Measurements from ENCODE around the gene HMGCLL1. TPM values are rescaled to one million over a fixed set of nuclear protein-coding genes. Genes with fewer than 3 reads are reported as not detected.

The HMGCLL1 gene
- total RNA-seq, 1 experiment from 2014 or later, result not detected

DNA sequence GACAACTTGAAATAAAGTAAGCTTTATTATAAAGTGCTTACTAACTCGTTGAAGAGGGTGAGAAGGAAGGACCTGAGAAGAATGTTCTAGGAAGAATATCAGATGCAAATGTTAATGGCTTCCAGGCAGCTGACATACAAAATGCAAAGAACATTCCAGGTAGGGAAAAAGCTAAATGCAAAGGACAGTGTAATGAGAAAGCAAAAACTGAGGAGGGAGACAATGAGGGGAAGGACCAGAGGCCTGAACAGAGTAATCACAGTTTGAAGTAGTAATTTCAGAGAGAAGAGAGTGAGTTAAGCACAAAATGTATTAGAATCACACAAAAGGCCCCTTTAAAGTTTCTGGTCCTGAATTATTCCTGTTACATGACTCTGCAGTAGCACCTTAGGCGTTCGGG is 81.3 kb downstream of the HMGCLL1 start:
- H3K4me3 ChIP-seq, result no peak overlapping the region

GRCh38 chr6:55496201-55496600 is 82.8 kb downstream of the HMGCLL1 start:
- no peaks in the 10 kb centered on the region for H3K9me3 ChIP-seq (replicated peaks)
- no peaks in the 10 kb centered on the region for H3K36me3 ChIP-seq
- no peak for DNase-seq
- no peak overlapping the region for H3K4me3 ChIP-seq
- H3K27ac ChIP-seq, result no peak overlapping the region
- H3K4me1 ChIP-seq, result no peaks in the 10 kb centered on the region
- H3K27me3 ChIP-seq, result no peaks in the 10 kb centered on the region

More for the DNA sequence above, 81.3 kb downstream of the HMGCLL1 start:
- Histone ChIP-seq H3K4me1 (no peaks in the 10 kb centered on the region), H3K27ac (no peak overlapping the region), H3K9me3 (replicated peaks) (no peaks in the 10 kb centered on the region), H3K27me3 (no peaks in the 10 kb centered on the region), H3K36me3 (no peaks in the 10 kb centered on the region)
- no peak for DNase-seq

DNA sequence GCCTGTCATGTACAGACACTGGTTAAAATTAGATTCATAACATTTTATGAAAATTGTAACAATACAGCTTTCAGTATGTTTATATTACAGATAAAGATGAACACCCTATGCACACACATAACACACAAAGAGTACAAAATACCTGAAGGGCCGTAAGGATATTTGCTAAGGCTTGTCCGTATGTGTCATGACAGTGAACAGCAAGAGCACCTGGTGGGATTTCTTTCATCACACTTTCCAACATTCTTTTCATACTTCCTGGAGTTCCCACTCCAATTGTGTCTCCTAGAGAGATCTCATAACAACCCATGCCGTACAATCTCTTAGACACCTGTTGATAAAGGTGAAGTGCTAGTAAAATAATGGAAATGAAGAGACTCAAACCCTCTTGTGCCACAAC is 83.7 kb downstream of the HMGCLL1 start:
- H3K4me3 ChIP-seq, result no peak overlapping the region
- no peaks in the 10 kb centered on the region for H3K9me3 ChIP-seq (replicated peaks)

GRCh38 chr6:55494411-55494810 is 84.6 kb downstream of the HMGCLL1 start:
- DNase-seq, result no peak
- Histone ChIP-seq H3K27me3 (no peaks in the 10 kb centered on the region), H3K4me1 (no peaks in the 10 kb centered on the region), H3K9me3 (replicated peaks) (no peaks in the 10 kb centered on the region), H3K4me3 (no peak overlapping the region), H3K36me3 (no peaks in the 10 kb centered on the region), H3K27ac (no peak overlapping the region)

More for the DNA sequence above, 83.7 kb downstream of the HMGCLL1 start:
- no peak for DNase-seq
- Histone ChIP-seq H3K4me1 (no peaks in the 10 kb centered on the region), H3K36me3 (no peaks in the 10 kb centered on the region), H3K27ac (no peak overlapping the region), H3K27me3 (no peaks in the 10 kb centered on the region)

DNA sequence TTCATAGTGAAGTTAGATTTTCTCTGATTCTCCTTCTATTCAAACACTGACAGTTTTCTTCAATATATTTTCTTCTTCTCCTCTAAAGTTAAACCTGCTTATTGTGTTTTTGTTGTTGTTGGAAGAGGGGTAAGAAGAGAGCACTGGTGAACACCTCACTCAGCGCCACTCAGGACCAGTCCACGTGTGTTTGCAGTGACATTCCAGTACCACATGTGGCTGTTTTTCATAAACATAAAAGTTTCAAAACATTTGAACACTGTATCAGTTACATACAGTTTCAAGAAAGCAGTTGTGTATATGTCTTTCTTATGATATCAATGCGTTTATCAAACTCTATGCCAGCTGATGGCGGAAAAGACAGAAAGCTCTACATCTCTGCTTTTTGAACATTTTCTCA is 86.7 kb downstream of the HMGCLL1 start:
- no peaks in the 10 kb centered on the region for H3K4me1 ChIP-seq
- H3K27ac ChIP-seq, result no peak overlapping the region
- no peaks in the 10 kb centered on the region for H3K9me3 ChIP-seq (replicated peaks)
- H3K4me3 ChIP-seq, result no peak overlapping the region
- no peak for DNase-seq
- no peaks in the 10 kb centered on the region for H3K36me3 ChIP-seq
- no peaks in the 10 kb centered on the region for H3K27me3 ChIP-seq

DNA sequence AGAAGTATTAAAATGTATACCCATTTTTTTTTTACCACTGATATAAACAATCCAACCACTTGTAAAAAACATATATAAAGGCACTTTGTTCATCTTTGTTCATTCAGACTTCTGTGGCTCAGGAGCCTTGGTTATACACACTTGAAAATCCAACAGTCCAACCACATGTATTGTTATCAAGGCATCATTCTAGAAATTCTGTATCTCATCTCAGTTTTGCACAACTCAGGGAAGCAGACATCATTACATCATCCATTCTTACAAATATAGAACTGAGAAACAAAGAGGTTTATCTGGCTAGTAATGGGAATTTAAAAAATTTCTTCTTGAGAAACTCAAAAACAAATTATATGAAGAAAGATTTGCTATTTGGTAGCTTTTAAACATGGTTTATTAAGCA is 88.1 kb downstream of the HMGCLL1 start:
- no peak for DNase-seq
- H3K4me3 ChIP-seq, result no peak overlapping the region
- no peaks in the 10 kb centered on the region for H3K27me3 ChIP-seq
- H3K27ac ChIP-seq, result no peak overlapping the region
- no peaks in the 10 kb centered on the region for H3K4me1 ChIP-seq
- H3K9me3 ChIP-seq (replicated peaks), result no peaks in the 10 kb centered on the region
- H3K36me3 ChIP-seq, result no peaks in the 10 kb centered on the region

DNA sequence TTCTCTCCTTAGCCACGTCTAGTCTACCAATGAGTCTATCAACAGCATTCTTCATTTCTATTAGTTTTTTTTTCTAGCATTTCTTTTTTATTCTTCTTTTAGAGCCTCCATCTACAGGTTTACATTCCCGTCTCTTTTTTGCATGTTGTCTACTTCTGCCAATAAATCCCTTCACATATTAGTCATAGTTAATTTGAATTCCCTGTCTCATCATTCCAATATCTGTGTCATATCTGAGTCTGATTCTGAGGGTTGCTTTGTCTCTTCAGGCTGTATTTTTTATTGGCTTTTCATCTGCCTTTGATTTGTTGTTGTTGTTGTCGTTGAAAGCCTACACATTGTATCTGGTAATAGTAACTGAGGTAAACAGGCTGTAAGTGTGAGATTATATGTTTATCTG is 104.6 kb downstream of the HMGCLL1 start:
- Histone ChIP-seq H3K4me3 (no peak overlapping the region), H3K36me3 (no peaks in the 10 kb centered on the region), H3K4me1 (peaks cover 2% of the 10 kb centered on the region; the same call in 1 of the 2 replicates), H3K9me3 (replicated peaks) (peaks cover 5% of the 10 kb centered on the region), H3K27me3 (no peaks in the 10 kb centered on the region), H3K27ac (no peak overlapping the region)
- DNase-seq, result no peak

DNA sequence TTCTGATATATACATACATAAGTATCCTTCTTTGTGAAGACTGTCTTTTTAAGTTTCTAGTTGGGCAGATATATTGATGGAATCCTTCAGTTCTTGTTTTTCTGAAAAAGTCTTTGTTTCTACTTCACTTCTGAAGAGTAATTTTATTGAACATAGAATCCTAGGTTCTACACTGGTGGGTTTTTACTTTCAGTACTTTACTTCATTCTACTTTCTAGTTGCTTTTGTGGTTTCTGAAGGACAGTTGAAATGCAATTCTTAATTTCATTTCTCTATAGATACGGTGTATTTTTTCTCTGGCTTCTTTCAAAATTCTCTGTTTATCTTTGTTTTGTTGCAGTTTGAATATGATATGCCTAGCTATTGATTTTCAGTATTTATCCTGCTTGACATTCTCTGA is 105.3 kb downstream of the HMGCLL1 start:
- no peak for DNase-seq
- Histone ChIP-seq H3K4me3 (no peak overlapping the region), H3K27ac (no peak overlapping the region), H3K4me1 (peaks cover 2% of the 10 kb centered on the region; the same call in 1 of the 2 replicates), H3K27me3 (no peaks in the 10 kb centered on the region), H3K36me3 (no peaks in the 10 kb centered on the region), H3K9me3 (replicated peaks) (peaks cover 5% of the 10 kb centered on the region)

DNA sequence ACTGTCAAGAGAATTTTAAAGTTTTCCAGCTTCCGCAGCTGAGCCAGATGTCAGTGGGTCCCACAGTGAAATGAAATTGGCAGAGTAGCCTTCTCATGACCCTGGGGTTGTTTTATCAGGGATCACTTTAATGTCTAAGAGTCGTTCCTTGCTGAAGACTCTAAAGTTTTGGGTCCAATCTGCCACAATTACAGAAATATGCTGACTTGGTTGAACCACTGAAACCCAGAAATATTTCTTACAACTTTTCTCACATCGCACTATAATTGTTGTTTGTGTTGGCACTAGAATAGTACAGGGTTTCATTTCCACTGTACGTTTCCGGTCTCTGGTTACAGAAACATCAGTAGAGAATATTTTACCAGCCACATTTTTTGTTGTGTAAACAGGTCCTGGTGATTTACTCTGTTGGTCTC is 109.0 kb downstream of the HMGCLL1 start:
- Histone ChIP-seq H3K4me1 (peaks cover 2% of the 10 kb centered on the region; the same call in 1 of the 2 replicates), H3K27ac (no peak overlapping the region), H3K4me3 (no peak overlapping the region), H3K27me3 (no peaks in the 10 kb centered on the region), H3K9me3 (replicated peaks) (peaks cover 5% of the 10 kb centered on the region), H3K36me3 (no peaks in the 10 kb centered on the region)
- DNase-seq, result peak in 1 of 2 experiments; percentile 6

DNA sequence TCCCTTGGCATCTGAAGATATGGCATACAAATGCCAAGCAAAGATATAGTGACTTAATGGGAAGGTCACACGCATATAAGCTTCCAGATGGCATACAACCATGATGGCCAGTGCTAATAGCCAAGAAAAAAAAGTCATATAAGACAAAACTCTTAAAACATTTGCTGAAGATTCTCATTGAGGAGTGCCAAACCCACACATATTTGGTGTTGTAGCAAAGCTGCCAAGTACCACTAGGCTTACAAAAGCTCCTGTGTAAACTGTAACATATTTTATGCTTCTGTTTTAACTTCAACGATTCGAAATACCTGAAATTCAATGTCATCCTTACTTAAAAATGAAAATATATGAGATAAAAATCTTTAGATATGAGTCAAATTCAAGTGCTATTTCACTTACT is 123.0 kb downstream of the HMGCLL1 start:
- Histone ChIP-seq H3K4me1 (no peaks in the 10 kb centered on the region), H3K27me3 (no peaks in the 10 kb centered on the region), H3K27ac (no peak overlapping the region), H3K9me3 (replicated peaks) (no peaks in the 10 kb centered on the region; the same call in 1 of the 2 replicates), H3K36me3 (no peaks in the 10 kb centered on the region), H3K4me3 (no peak overlapping the region)
- DNase-seq, result no peak

DNA sequence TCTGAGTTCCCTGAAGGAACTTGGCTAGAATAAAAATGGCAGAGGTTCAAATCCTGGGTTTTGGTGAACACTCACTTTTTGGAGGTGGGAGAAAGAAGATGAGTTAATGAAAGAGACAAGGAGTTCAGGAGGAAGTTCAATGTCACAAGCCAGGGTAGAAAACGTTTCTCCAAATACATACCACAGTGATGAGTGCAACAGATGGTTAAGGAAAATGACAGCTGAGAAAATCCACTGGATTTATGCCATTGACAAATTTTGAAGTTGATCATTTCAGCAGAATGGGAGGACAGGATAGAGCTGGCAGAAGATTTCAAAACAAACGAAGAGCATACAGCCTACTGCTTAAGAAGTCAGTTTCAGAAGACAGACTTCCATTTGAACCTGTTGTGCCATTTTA is 129.0 kb downstream of the HMGCLL1 start:
- no peaks in the 10 kb centered on the region for H3K36me3 ChIP-seq
- H3K4me3 ChIP-seq, result no peak overlapping the region
- peak; percentile 17 to 81 for DNase-seq
- H3K27me3 ChIP-seq, result no peaks in the 10 kb centered on the region
- peaks cover 33% of the 10 kb centered on the region for H3K4me1 ChIP-seq
- H3K9me3 ChIP-seq (replicated peaks), result no peaks in the 10 kb centered on the region; the same call in 1 of the 2 replicates
- peak overlapping the region; percentile 52 for H3K27ac ChIP-seq

GRCh38 chr6:55449225-55449624 is 129.8 kb downstream of the HMGCLL1 start:
- Histone ChIP-seq H3K27ac (peak overlapping the region; percentile 52), H3K9me3 (replicated peaks) (no peaks in the 10 kb centered on the region; the same call in 1 of the 2 replicates), H3K36me3 (no peaks in the 10 kb centered on the region), H3K27me3 (no peaks in the 10 kb centered on the region), H3K4me3 (no peak overlapping the region), H3K4me1 (peaks cover 33% of the 10 kb centered on the region)
- peak; percentile 39 to 68 for DNase-seq

- H3K4me1 ChIP-seq, result peaks cover 33% of the 10 kb centered on the region
- no peaks in the 10 kb centered on the region; the same call in 1 of the 2 replicates for H3K9me3 ChIP-seq (replicated peaks)
- H3K4me3 ChIP-seq, result no peak overlapping the region
- no peaks in the 10 kb centered on the region for H3K27me3 ChIP-seq
- H3K27ac ChIP-seq, result peak overlapping the region; percentile 52
- H3K36me3 ChIP-seq, result no peaks in the 10 kb centered on the region
- no peak for DNase-seq
These were observed 130.5 kb downstream of the HMGCLL1 start for GRCh38 chr6:55448451-55448850.

- no peak for DNase-seq
These were observed 131.1 kb downstream of the HMGCLL1 start for GRCh38 chr6:55447891-55448290.

GRCh38 chr6:55445648-55446204 is 133.3 kb downstream of the HMGCLL1 start:
- H3K27me3 ChIP-seq, result no peaks in the 10 kb centered on the region
- peak; percentile 13 to 73 for DNase-seq
- no peaks in the 10 kb centered on the region for H3K9me3 ChIP-seq (replicated peaks)
- peaks cover 33% of the 10 kb centered on the region for H3K4me1 ChIP-seq
- H3K36me3 ChIP-seq, result no peaks in the 10 kb centered on the region
- H3K27ac ChIP-seq, result peak overlapping the region; percentile 30; the same call in 1 of the 2 replicates
- no peak overlapping the region for H3K4me3 ChIP-seq

More at GRCh38 chr6:55447891-55448290, 131.1 kb downstream of the HMGCLL1 start:
- H3K36me3 ChIP-seq, result no peaks in the 10 kb centered on the region
- no peaks in the 10 kb centered on the region for H3K27me3 ChIP-seq
- H3K4me3 ChIP-seq, result no peak overlapping the region
- H3K4me1 ChIP-seq, result peaks cover 33% of the 10 kb centered on the region
- no peak overlapping the region for H3K27ac ChIP-seq
- H3K9me3 ChIP-seq (replicated peaks), result no peaks in the 10 kb centered on the region; the same call in 1 of the 2 replicates
